Measurements from ENCODE around the gene SERP2.

- no peak for TF ChIP-seq POLR2A (IDR thresholded peaks at IDR 0.05; ENCODE audit: low read depth)
- TF ChIP-seq POLR2AphosphoS5 (IDR thresholded peaks at IDR 0.05) = no peak
- no peak for TF ChIP-seq CTCF (IDR thresholded peaks at IDR 0.05)
These were observed 46.7 kb upstream of the SERP2 start for GRCh38 chr13:44326961-44327360.

Measured in esophagus muscularis mucosa (tissue), 3 donors.